Memory B cell (primary cell): Measurements from ENCODE around the gene NT5C3B.

Source experiments
- ATAC-seq: fragments of 150-1000 bp; cut with Tn5 transposase; 2 replicates; pipeline ENCODE4 v1.10.0; 2021; ENCODE audit warnings: low read depth, mild to moderate bottlenecking, moderate library complexity
- DNase-seq, 2 donors: peaks; one replicate each; pipeline ENCODE4 v3.0.0; 2022; ENCODE audit warnings: low spot score in 2 of 2
- H3K27ac Mint-ChIP-seq: one replicate; pipeline ENCODE4 v1.8.0; 2022; ENCODE audit warnings: mild to moderate bottlenecking, moderate library complexity, mixed read lengths
- H3K27me3 Mint-ChIP-seq: one replicate; pipeline ENCODE4 v1.8.0; 2022; ENCODE audit warnings: mixed read lengths
- H3K36me3 Mint-ChIP-seq: one replicate; pipeline ENCODE4 v1.8.0; 2022; ENCODE audit warnings: mild to moderate bottlenecking, mixed read lengths
- H3K4me1 Mint-ChIP-seq: one replicate; pipeline ENCODE4 v1.8.0; 2022; ENCODE audit warnings: mixed read lengths
- H3K4me3 Mint-ChIP-seq: one replicate; pipeline ENCODE4 v1.8.0; 2022; ENCODE audit warnings: mild to moderate bottlenecking, moderate library complexity, mixed read lengths
- H3K9me3 Mint-ChIP-seq: one replicate; pipeline ENCODE4 v1.8.0; 2022; ENCODE audit warnings: mixed read lengths

Gene NT5C3B

DNA sequence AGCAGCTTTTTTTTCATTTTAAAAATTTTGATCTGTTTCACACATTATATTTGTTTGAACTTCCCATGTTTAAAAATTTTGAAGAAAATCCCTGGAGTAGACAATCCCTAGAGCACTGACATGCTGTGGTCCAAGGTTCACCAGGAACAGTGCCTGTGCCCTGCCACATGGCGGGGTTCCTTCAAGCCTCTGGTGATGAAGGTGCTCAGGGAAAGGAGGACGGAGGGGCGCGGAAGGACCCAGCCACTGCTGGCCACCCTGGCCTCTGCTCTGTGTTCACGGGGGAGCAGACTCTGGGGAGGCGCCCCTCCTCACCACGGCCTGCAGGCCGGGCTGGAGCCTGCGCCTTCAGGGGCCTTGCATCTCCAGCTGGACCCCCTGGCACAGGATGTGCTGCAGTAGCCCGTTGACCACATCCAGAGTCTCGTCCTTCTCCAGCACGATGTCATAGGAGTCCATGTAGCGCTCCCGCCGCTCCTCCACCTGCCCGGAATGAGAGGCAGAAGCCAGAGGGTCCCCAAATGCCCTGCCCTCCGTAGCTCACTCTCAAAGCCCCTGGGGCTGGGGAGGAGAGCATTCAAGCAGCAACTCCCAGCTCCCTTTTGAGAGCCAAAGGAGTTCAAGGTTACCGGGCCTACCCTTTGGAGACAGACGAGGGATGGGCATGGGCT lies 10.7 kb downstream of the NT5C3B start:
- DNase-seq (no peak), ATAC-seq (no peak)
- no peaks in the 10 kb centered on the region for H3K4me1 Mint-ChIP-seq
- H3K4me3 Mint-ChIP-seq, result no peak overlapping the region
- no peaks in the 10 kb centered on the region for H3K9me3 Mint-ChIP-seq
- H3K36me3 Mint-ChIP-seq, result peaks cover 11% of the 10 kb centered on the region
- H3K27me3 Mint-ChIP-seq, result no peaks in the 10 kb centered on the region
- no peak overlapping the region for H3K27ac Mint-ChIP-seq

DNA sequence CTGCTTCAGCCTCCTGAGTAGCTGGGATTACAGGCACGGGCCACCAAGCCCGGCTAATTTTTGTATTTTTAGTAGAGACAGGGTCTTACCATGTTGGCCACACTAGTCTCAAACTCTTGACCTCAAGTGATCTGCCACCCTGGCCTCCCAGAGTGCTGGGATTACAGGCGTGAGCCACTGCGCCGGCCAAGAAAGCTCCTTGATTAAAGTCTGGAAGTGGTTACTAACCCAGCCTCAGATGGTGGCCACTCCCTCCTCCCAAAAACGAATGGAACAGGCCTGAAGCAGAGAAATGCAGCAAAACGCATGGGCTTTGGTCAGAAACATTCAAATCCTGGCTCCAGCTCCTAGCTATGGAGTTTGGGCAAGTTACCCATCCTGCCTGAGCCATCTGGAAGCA lies 11.9 kb downstream of the NT5C3B start:
- Mint-ChIP-seq H3K4me3 (no peak overlapping the region), H3K36me3 (peaks cover 7% of the 10 kb centered on the region), H3K27ac (no peak overlapping the region), H3K4me1 (no peaks in the 10 kb centered on the region), H3K27me3 (peaks cover 4% of the 10 kb centered on the region), H3K9me3 (no peaks in the 10 kb centered on the region)
- no peak for ATAC-seq
- DNase-seq, result no peak

DNA sequence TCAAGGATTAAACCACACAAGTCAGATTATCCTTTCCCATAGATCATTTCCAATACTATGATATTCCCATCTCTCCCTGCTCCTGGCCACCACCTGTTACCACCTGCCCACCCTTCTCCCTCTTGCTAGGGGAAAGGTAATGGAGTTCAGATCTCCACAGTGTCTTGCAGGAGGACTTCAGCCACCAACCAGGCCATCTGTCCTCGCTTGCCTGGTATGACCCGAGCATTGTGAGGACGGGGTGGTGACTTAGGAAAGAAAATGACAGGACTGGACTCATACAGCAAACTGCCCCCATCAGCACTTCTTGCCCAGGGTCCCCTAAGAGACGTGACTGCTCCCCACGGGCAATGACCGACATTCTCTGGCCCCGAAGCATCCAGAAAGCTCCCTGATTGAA lies 12.5 kb downstream of the NT5C3B start:
- no peak overlapping the region for H3K27ac Mint-ChIP-seq
- peaks cover 5% of the 10 kb centered on the region for H3K27me3 Mint-ChIP-seq
- peaks cover 3% of the 10 kb centered on the region for H3K36me3 Mint-ChIP-seq
- ATAC-seq (no peak), DNase-seq (no peak)
- no peak overlapping the region for H3K4me3 Mint-ChIP-seq
- no peaks in the 10 kb centered on the region for H3K9me3 Mint-ChIP-seq
- no peaks in the 10 kb centered on the region for H3K4me1 Mint-ChIP-seq

DNA sequence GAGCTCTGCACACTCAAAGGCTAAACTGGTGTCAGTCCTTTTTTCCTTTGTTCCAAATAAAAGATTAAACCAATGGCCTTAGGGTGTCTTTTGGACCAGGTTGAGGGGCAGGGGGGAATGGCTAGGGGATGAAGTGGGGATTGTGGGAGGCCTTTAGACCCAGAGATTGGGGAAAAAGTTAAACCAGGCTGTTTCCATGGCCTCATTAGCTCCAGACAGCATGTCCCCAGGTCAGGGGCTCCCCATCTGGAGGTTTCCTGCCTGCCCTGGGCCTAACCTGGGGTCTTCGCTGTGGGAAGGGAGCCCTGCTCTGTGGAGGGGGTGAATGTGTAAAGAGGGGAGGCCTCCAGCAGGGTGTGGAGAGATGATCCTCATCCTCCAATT lies 12.9 kb downstream of the NT5C3B start:
- Mint-ChIP-seq H3K36me3 (peaks cover 3% of the 10 kb centered on the region), H3K9me3 (no peaks in the 10 kb centered on the region), H3K27me3 (peaks cover 7% of the 10 kb centered on the region), H3K4me1 (peaks cover 2% of the 10 kb centered on the region), H3K27ac (no peak overlapping the region), H3K4me3 (no peak overlapping the region)
- DNase-seq (no peak), ATAC-seq (no peak)

DNA sequence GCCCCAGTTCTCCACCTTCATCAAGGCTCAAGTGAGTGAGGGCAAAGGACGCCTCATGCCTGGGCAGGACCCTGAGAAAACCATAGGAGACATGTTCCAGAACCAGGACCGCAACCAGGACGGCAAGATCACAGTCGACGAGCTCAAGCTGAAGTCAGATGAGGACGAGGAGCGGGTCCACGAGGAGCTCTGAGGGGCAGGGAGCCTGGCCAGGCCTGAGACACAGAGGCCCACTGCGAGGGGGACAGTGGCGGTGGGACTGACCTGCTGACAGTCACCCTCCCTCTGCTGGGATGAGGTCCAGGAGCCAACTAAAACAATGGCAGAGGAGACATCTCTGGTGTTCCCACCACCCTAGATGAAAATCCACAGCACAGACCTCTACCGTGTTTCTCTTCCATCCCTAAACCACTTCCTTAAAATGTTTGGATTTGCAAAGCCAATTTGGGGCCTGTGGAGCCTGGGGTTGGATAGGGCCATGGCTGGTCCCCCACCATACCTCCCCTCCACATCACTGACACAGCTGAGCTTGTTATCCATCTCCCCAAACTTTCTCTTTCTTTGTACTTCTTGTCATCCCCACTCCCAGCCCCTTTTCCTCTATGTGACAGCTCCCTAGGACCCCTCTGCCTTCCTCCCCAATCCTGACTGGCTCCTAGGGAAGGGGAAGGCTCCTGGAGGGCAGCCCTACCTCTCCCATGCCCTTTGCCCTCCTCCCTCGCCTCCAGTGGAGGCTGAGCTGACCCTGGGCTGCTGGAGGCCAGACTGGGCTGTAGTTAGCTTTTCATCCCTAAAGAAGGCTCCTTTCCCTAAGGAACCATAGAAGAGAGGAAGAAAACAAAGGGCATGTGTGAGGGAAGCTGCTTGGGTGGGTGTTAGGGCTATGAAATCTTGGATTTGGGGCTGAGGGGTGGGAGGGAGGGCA lies 13.6 kb downstream of the NT5C3B start:
- DNase-seq (no peak), ATAC-seq (no peak)
- Mint-ChIP-seq H3K27ac (no peak overlapping the region), H3K4me1 (peaks cover 4% of the 10 kb centered on the region), H3K27me3 (peaks cover 11% of the 10 kb centered on the region), H3K36me3 (peaks cover 3% of the 10 kb centered on the region), H3K4me3 (no peak overlapping the region), H3K9me3 (no peaks in the 10 kb centered on the region)

DNA sequence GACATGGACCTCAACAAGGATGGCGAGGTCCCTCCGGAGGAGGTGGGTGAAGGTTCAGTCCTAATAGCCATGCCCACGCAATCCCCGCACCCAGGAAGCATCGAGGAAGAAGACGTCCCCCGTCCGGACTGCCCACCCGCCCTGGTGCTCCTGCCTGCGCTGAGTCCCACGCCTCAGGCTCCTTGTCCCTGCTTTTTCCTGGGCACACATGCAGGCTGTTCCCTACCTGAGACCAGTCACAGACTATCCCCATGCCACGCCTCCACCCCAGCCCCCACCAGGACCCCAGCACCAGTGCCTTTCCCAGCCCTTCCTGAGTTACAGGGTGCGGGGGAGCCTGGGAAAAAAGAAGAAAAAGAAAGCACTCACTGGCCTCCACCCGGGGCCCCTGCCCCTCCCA lies 14.3 kb downstream of the NT5C3B start:
- Mint-ChIP-seq H3K9me3 (no peaks in the 10 kb centered on the region), H3K36me3 (peaks cover 3% of the 10 kb centered on the region), H3K4me1 (peaks cover 4% of the 10 kb centered on the region), H3K27ac (no peak overlapping the region), H3K27me3 (peaks cover 11% of the 10 kb centered on the region), H3K4me3 (no peak overlapping the region)
- ATAC-seq (no peak), DNase-seq (no peak)

DNA sequence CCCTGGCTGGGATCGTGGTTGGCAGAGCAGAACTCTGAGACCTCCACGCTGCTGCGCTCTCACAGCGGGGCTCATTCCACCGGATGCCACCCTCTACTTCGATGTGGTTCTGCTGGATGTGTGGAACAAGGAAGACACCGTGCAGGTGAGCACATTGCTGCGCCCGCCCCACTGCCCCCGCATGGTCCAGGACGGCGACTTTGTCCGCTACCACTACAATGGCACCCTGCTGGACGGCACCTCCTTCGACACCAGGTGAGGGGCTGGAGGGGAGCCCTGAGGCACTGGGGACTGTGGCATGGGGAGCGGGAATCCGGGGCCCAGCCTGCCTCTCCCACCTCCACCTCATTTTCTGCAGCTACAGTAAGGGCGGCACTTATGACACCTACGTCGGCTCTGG lies 18.0 kb downstream of the NT5C3B start:
- Mint-ChIP-seq H3K27me3 (peaks cover 11% of the 10 kb centered on the region), H3K9me3 (no peaks in the 10 kb centered on the region), H3K4me1 (peaks cover 4% of the 10 kb centered on the region), H3K4me3 (no peak overlapping the region), H3K27ac (no peak overlapping the region), H3K36me3 (no peaks in the 10 kb centered on the region)
- DNase-seq, result no peak
- no peak for ATAC-seq

DNA sequence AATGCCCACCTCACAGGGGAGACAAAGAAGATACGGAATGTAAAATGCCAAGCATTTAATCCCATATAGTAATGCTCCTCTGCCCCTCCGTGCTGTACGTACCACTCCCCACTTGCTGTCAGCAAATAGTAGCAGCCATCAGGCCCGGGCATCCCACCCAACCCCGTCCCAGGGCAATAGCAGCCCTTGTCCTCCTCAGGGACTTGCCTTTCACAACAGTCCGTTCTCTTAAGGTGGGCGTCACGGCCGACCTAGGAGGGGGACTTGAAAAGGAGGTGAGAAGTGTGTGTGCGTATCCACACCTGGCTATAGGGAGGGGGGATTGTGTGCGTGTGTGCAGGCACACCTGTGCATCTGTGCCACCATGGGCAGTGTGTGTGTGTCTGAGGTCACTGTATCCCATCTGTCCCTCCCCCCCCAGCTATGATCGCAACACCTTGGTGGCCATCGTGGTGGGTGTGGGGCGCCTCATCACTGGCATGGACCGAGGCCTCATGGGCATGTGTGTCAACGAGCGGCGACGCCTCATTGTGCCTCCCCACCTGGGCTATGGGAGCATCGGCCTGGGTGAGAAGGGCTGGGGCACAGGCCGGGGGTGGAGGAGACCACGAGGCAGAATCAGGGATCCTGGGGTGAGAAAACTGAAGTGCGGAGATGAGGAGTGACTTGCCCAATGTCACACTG lies 19.3 kb downstream of the NT5C3B start:
- Mint-ChIP-seq H3K9me3 (no peaks in the 10 kb centered on the region), H3K4me3 (no peak overlapping the region), H3K36me3 (no peaks in the 10 kb centered on the region), H3K4me1 (peaks cover 9% of the 10 kb centered on the region), H3K27me3 (peaks cover 11% of the 10 kb centered on the region), H3K27ac (no peak overlapping the region)
- no peak for DNase-seq
- no peak for ATAC-seq

DNA sequence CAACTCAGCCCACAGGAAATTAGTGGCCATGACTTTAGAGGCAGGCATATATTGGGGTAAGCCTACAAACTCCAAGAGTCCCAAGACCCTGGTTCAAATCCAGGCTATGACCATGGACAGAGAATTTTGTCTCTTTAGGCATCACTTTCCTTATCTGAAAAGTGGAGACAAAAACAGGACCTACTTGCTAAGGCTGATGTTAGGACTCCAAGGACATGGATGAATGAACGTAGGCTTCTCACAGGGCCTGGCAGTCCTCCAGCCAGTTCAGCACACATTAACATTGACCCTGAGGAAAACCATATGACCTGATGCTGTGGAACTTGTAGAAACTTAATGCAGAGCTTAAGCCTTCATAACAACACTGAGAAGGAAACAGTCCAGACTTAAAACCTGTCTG lies 21.8 kb downstream of the NT5C3B start:
- Mint-ChIP-seq H3K27ac (no peak overlapping the region), H3K4me3 (no peak overlapping the region), H3K36me3 (no peaks in the 10 kb centered on the region), H3K4me1 (peaks cover 18% of the 10 kb centered on the region), H3K9me3 (no peaks in the 10 kb centered on the region), H3K27me3 (peaks cover 13% of the 10 kb centered on the region)
- DNase-seq, result no peak
- no peak for ATAC-seq

DNA sequence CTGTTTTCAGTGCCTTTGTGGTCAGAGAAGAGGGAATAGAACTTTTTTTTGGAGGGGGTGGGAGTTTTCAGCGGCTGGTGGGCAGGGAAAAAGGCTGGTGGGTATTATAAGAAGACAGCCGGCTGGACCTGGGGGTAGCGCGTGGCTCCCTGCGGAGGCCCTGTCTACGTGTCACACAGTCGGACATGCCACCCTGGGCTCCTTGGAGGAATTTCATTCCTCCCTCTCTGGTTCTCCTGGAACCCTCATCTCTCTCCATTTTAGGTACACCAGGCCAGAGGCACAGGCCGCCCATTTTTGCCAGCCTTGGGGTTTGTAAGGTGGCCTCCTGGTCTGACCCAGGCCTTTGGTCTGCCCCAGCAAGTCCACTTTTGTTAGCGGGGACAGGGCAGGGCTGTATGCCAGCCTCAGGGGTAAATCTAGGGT lies 22.3 kb downstream of the NT5C3B start:
- no peak overlapping the region for H3K27ac Mint-ChIP-seq
- DNase-seq, result no peak
- H3K9me3 Mint-ChIP-seq, result no peaks in the 10 kb centered on the region

DNA sequence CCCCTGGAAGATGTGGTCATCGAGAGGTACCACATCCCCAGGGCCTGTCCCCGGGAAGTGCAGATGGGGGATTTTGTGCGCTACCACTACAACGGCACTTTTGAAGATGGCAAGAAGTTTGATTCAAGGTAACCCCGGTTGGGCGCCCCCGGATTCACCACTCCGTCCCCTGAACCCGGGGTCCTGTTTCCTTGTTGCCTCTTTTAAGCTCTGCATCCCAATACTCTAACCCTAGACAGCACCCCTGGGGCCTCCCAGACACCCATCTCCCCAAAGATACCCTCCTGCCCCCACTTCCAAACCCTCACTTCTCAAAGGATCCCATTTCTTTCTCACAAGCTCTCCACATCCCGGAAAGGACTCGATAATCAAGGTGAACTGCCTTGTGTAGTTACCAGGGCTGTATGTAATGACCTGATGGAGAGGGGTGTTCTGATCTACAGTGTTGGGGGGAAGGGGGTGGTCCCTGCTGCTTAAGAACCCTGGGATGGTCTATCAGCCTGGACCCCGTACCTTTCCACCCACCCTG lies 22.8 kb downstream of the NT5C3B start:
- no peak for ATAC-seq
- H3K27me3 Mint-ChIP-seq, result peaks cover 10% of the 10 kb centered on the region
- H3K4me3 Mint-ChIP-seq, result peak overlapping the region; percentile 62
- no peak overlapping the region for H3K27ac Mint-ChIP-seq
- DNase-seq, result no peak
- peaks cover 16% of the 10 kb centered on the region for H3K4me1 Mint-ChIP-seq
- no peaks in the 10 kb centered on the region for H3K36me3 Mint-ChIP-seq
- no peaks in the 10 kb centered on the region for H3K9me3 Mint-ChIP-seq

More for the DNA sequence above, 22.3 kb downstream of the NT5C3B start:
- no peak for ATAC-seq
- peak overlapping the region; percentile 62 for H3K4me3 Mint-ChIP-seq
- H3K36me3 Mint-ChIP-seq, result no peaks in the 10 kb centered on the region
- H3K4me1 Mint-ChIP-seq, result peaks cover 18% of the 10 kb centered on the region
- H3K27me3 Mint-ChIP-seq, result peaks cover 11% of the 10 kb centered on the region

DNA sequence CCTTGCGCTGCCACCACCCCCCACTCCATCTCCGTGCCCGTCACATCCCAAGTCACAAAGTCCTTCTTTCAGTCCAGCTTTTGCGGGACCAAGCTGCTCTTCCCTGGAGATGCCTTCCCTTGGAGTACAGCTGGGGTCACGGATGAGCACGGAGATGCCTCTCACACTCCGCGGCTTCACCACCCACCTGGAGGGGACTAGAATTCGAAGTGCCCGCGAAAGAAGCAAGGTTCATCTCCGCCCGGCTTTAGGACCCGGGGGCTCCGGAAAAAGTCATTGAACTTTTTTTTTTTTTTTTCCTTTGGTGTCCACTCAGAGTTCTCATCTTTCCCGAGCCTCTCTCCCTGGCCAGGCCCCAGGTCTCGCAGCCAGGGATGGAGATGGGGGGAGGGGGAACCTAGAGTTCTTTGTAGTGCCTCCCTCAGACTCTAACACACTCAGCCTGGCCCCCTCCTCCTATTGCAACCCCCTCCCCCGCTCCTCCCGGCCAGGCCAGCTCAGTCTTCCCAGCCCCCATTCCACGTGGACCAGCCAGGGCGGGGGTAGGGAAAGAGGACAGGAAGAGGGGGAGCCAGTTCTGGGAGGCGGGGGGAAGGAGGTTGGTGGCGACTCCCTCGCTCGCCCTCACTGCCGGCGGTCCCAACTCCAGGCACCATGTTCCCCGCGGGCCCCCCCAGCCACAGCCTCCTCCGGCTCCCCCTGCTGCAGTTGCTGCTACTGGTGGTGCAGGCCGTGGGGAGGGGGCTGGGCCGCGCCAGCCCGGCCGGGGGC lies 23.5 kb downstream of the NT5C3B start, which contains the start of gene FKBP10:
Gene FKBP10 (plus strand): TSS at position 624 of the 771 bp plus-strand sequence. CDS start 31 bp downstream, at position 655.
- ATAC-seq, result peak; percentile 11

More for the DNA sequence above, 23.5 kb downstream of the NT5C3B start, which contains the start of gene FKBP10:
- Mint-ChIP-seq H3K4me3 (peak within 1 kb of the TSS; percentile 93), H3K36me3 (no peaks in the 10 kb centered on the region), H3K27me3 (peaks cover 6% of the 10 kb centered on the region), H3K27ac (peak within 1 kb of the TSS; percentile 68), H3K4me1 (peaks cover 13% of the 10 kb centered on the region), H3K9me3 (no peaks in the 10 kb centered on the region)
- DNase-seq, result peak in 1 of 2 donors; percentile 36
